ENCODE data around the gene ATPAF1.

The ATPAF1 gene

GRCh38 chr1:46582972-46583371, 85.2 kb downstream of the ATPAF1 start:
- DNase-seq: no peak
